NCI-H345 (cell line): ENCODE data around the gene ATP5PD.

Experiments used
- DNase-seq: peaks from one replicate; lab custom pipeline; 2025; lab: John Stamatoyannopoulos, UW

The ATP5PD gene

DNA sequence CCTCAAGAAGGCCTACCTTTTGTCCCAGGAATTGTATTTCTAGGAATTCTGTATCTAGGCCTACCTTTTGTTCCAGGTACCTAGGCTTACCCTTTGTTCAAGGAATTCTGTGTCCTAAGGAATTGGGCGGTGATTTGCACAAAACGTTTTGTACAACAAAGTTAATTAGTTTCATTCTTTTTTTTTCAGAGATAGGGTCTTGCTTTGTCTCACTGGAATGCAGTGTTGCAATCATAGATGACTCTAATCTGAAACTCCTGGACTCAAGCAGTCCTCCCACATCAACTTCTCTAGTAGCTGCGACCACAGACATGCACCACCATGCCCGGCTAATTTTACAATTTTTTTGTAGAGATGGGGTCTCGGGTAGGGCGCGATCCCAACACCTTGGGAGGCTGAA is 52.3 kb downstream of the ATP5PD start:
- DNase-seq = no peak

GRCh38 chr17:74992223-74992622 is 54.5 kb downstream of the ATP5PD start:
- DNase-seq = no peak

GRCh38 chr17:74990581-74991105 is 56.1 kb downstream of the ATP5PD start:
- no peak for DNase-seq
